H9 (cell line): ENCODE results near the gene YIPF4. TPM values are rescaled to one million over a fixed set of nuclear protein-coding genes. Genes with fewer than 3 reads are reported as not detected.

Experiments
- DNase-seq: peaks from one replicate; pipeline ENCODE4 v3.0.0-alpha.2; 2017
- H2AFZ ChIP-seq: one replicate; pipeline ENCODE4 v1.6.1; 2013; ENCODE audit warnings: mild to moderate bottlenecking, low read length, control low read depth, moderate library complexity
- H2AK5ac ChIP-seq: 2 replicates; pipeline ENCODE4 v1.6.1; 2013; ENCODE audit warnings: low read length, control low read depth, mixed read lengths; ENCODE audit not compliant: insufficient read length
- H2BK120ac ChIP-seq: one replicate; pipeline ENCODE4 v1.6.1; 2013; ENCODE audit warnings: low read depth, mild to moderate bottlenecking, low read length, control low read depth, inconsistent platforms; ENCODE audit not compliant: poor library complexity, severe bottlenecking
- H2BK12ac ChIP-seq: 2 replicates; pipeline ENCODE4 v1.6.1; 2013; ENCODE audit warnings: low read length, control low read depth, mixed read lengths, low read depth; ENCODE audit not compliant: insufficient read length
- H2BK15ac ChIP-seq: 2 replicates; pipeline ENCODE4 v1.6.1; 2013; ENCODE audit warnings: low read depth, low read length, control low read depth
- H2BK20ac ChIP-seq: one replicate; pipeline ENCODE4 v1.6.1; 2013; ENCODE audit warnings: low read depth, mild to moderate bottlenecking, low read length, control low read depth, inconsistent platforms; ENCODE audit not compliant: poor library complexity, severe bottlenecking
- H2BK5ac ChIP-seq: 2 replicates; pipeline ENCODE4 v1.6.1; 2013; ENCODE audit warnings: low read length, control low read depth, mixed read lengths; ENCODE audit not compliant: insufficient read length
- H3K14ac ChIP-seq: 2 replicates; pipeline ENCODE4 v1.6.1; 2013; ENCODE audit warnings: low read length, control low read depth; ENCODE audit not compliant: insufficient read depth
- H3K18ac ChIP-seq: 2 replicates; pipeline ENCODE4 v1.6.1; 2013; ENCODE audit warnings: low read depth, mild to moderate bottlenecking, mixed read lengths, low read length, control low read depth; ENCODE audit not compliant: insufficient read length
- H3K23ac ChIP-seq: 2 replicates; pipeline ENCODE4 v1.6.1; 2013; ENCODE audit warnings: low read length, control low read depth, mixed read lengths, low read depth; ENCODE audit not compliant: insufficient read length
- H3K23me2 ChIP-seq: 2 replicates; pipeline ENCODE4 v1.6.1; 2013; ENCODE audit warnings: low read depth, mild to moderate bottlenecking, mixed read lengths, low read length, control low read depth; ENCODE audit not compliant: insufficient read length, poor library complexity, severe bottlenecking
- H3K27ac ChIP-seq: 2 replicates; pipeline ENCODE4 v1.5.1; 2013; ENCODE audit warnings: low read length, control low read depth, mixed read lengths, low read depth; ENCODE audit not compliant: insufficient read length
- H3K27me3 ChIP-seq: 2 replicates; pipeline ENCODE4 v1.6.1; 2013; ENCODE audit warnings: low read length, control low read depth, inconsistent platforms; ENCODE audit not compliant: insufficient read depth
- H3K4ac ChIP-seq: 2 replicates; pipeline ENCODE4 v1.6.1; 2013; ENCODE audit warnings: low read depth, mild to moderate bottlenecking, control low read depth, inconsistent platforms, low read length, moderate library complexity
- H3K4me1 ChIP-seq: 2 replicates; pipeline ENCODE4 v1.6.1; 2013; ENCODE audit warnings: low read length, control low read depth, inconsistent platforms; ENCODE audit not compliant: insufficient read depth
- H3K4me2 ChIP-seq: 2 replicates; pipeline ENCODE4 v1.6.1; 2013; ENCODE audit warnings: low read length, control low read depth, mixed read lengths; ENCODE audit not compliant: insufficient read length, insufficient read depth
- H3K56ac ChIP-seq: 2 replicates; pipeline ENCODE4 v1.6.1; 2013; ENCODE audit warnings: low read depth, mild to moderate bottlenecking, mixed read lengths, low read length, control low read depth; ENCODE audit not compliant: insufficient read length
- H3K79me1 ChIP-seq: 2 replicates; pipeline ENCODE4 v1.6.1; 2013; ENCODE audit warnings: low read depth, mild to moderate bottlenecking, moderate library complexity, low read length, control low read depth, inconsistent platforms; ENCODE audit not compliant: insufficient read depth, poor library complexity, severe bottlenecking
- H3K79me2 ChIP-seq: 2 replicates; pipeline ENCODE4 v1.6.1; 2013; ENCODE audit warnings: low read length, control low read depth, inconsistent platforms; ENCODE audit not compliant: insufficient read depth
- H3K9ac ChIP-seq: 2 replicates; pipeline ENCODE4 v1.6.1; 2013; ENCODE audit warnings: low read length, control low read depth, mixed read lengths; ENCODE audit not compliant: insufficient read length; ENCODE audit errors: extremely low read depth
- H3K9me3 ChIP-seq: one replicate; pipeline ENCODE4 v1.6.1; 2013; ENCODE audit warnings: low read depth, low read length, inconsistent platforms; ENCODE audit not compliant: control insufficient read depth
- H3T11ph ChIP-seq: one replicate; pipeline ENCODE4 v1.6.1; 2013; ENCODE audit warnings: mild to moderate bottlenecking, low read length, control low read depth, inconsistent platforms
- H4K20me1 ChIP-seq: one replicate; pipeline ENCODE4 v1.6.1; 2013; ENCODE audit not compliant: control insufficient read depth, insufficient read length, insufficient read depth
- H4K5ac ChIP-seq: 2 replicates; pipeline ENCODE4 v1.6.1; 2013; ENCODE audit warnings: low read depth, mild to moderate bottlenecking, mixed read lengths, low read length, control low read depth; ENCODE audit not compliant: insufficient read length
- H4K8ac ChIP-seq: replicated peaks from 2 replicates; pipeline ENCODE4 v1.6.1; 2013; ENCODE audit warnings: low read length, control low read depth, mixed read lengths, low read depth; ENCODE audit not compliant: insufficient read length
- H4K91ac ChIP-seq: 2 replicates; pipeline ENCODE4 v1.6.1; 2013; ENCODE audit warnings: low read depth, mild to moderate bottlenecking, moderate library complexity, mixed read lengths, low read length, control low read depth; ENCODE audit not compliant: insufficient read length
- H3K27ac Mint-ChIP-seq, 3 experiments: 2 replicates in 2 of 3; 3 replicates in 1 of 3; pipeline ENCODE4 v1.8.0; 2020 to 2021; ENCODE audit warnings: mixed read lengths in 3 of 3, mild to moderate bottlenecking in 1 of 3, moderate library complexity in 1 of 3
- H3K27me3 Mint-ChIP-seq: 2 replicates; pipeline ENCODE4 v1.8.0; 2021; ENCODE audit warnings: low read depth, mild to moderate bottlenecking, moderate library complexity, mixed read lengths
- H3K36me3 Mint-ChIP-seq, 3 experiments: 2 replicates in 2 of 3; 3 replicates in 1 of 3; pipeline ENCODE4 v1.8.0; 2020 to 2021; ENCODE audit warnings: low read depth in 3 of 3, mixed read lengths in 3 of 3; ENCODE audit not compliant: insufficient read depth in 1 of 3
- H3K4me1 Mint-ChIP-seq, 2 experiments: 2 replicates each; pipeline ENCODE4 v1.8.0; 2020; ENCODE audit warnings: mixed read lengths in 2 of 2
- H3K4me3 Mint-ChIP-seq, 2 experiments: 2 replicates in 1 of 2; 3 replicates in 1 of 2; pipeline ENCODE4 v1.8.0; 2020 to 2021; ENCODE audit warnings: mild to moderate bottlenecking in 2 of 2, mixed read lengths in 2 of 2, moderate library complexity in 1 of 2
- H3K9me3 Mint-ChIP-seq, 2 experiments: 2 replicates in 1 of 2; 3 replicates in 1 of 2; pipeline ENCODE4 v1.8.0; 2020; ENCODE audit warnings: mild to moderate bottlenecking in 2 of 2, mixed read lengths in 2 of 2, moderate library complexity in 1 of 2
- CTCF ChIP-seq: fragments of 200-600 bp; sonication (generic); conservative IDR thresholded peaks from 3 replicates; pipeline ENCODE4 v1.8.0; 2021; ENCODE audit warnings: antibody characterized with exemption, mild to moderate bottlenecking
- WGBS: extraction: QIAGEN DNeasy Blood & Tissue Kit; methylation state at CpG from one replicate; pipeline ENCODE4 v1.1.7; 2013; ENCODE audit warnings: missing lambda C conversion rate, low lambda C conversion rate, mixed read lengths; ENCODE audit not compliant: insufficient read length; ENCODE audit errors: extremely low coverage; 5-methylcytosine and 5-hydroxymethylcytosine counted together
- total RNA-seq: library from RNA; stranded (reverse); gene quantifications from 2 replicates; pipeline ENCODE4 v1.2.1, GENCODE V29; 2021

Gene YIPF4
- total RNA-seq, 1 experiment from 2014 or later: 26.2 TPM

- no peaks in the 10 kb centered on the region for H3K9me3 Mint-ChIP-seq
- no peak overlapping the region for H2BK12ac ChIP-seq
- H3K9ac ChIP-seq: no peak overlapping the region
- H2AFZ ChIP-seq: no peak overlapping the region
- H3K4ac ChIP-seq: no peak overlapping the region
- H2BK20ac ChIP-seq: no peak overlapping the region
- no peaks in the 10 kb centered on the region for H3K4me1 Mint-ChIP-seq
- H3K4me3 Mint-ChIP-seq: no peak overlapping the region
- no peaks in the 10 kb centered on the region for H3K27me3 ChIP-seq
- no peaks in the 10 kb centered on the region for H4K20me1 ChIP-seq
- peaks cover 5 to 23% (median 21%) of the 10 kb centered on the region in 3 experiments; a peak in 6 of 7 replicates for H3K36me3 Mint-ChIP-seq
- no peak for TF ChIP-seq CTCF
- H3K4me2 ChIP-seq: no peak overlapping the region
- H3K79me2 ChIP-seq: no peaks in the 10 kb centered on the region
- no peaks in the 10 kb centered on the region for H3K27me3 Mint-ChIP-seq
- no peak for DNase-seq
- no peak overlapping the region for H3K56ac ChIP-seq
- H3T11ph ChIP-seq: no peak overlapping the region
- H2AK5ac ChIP-seq: no peak overlapping the region
- H3K14ac ChIP-seq: no peak overlapping the region
- no peak overlapping the region for H2BK15ac ChIP-seq
- no peaks in the 10 kb centered on the region for H3K79me1 ChIP-seq
- H3K18ac ChIP-seq: no peak overlapping the region
- no peak overlapping the region for H3K27ac ChIP-seq
- no peak overlapping the region for H2BK120ac ChIP-seq
- no peaks in the 10 kb centered on the region for H3K4me1 ChIP-seq
- H4K8ac ChIP-seq: no peak overlapping the region
- H4K5ac ChIP-seq: no peak overlapping the region
- no peak overlapping the region for H4K91ac ChIP-seq
- H3K23ac ChIP-seq: no peak overlapping the region
- H3K9me3 ChIP-seq: no peaks in the 10 kb centered on the region
- no CpG with 5 or more reads among the region's 2 CpGs for WGBS
- no peak overlapping the region for H3K27ac Mint-ChIP-seq
- no peak overlapping the region for H2BK5ac ChIP-seq
- H3K23me2 ChIP-seq: no peaks in the 10 kb centered on the region
Observed at GRCh38 chr2:32284321-32284720, 6.6 kb downstream of the YIPF4 start.
